Trophoblast cell (in vitro differentiated cells and primary cell): ENCODE results near the gene FEZF2.

ENCODE experiments used
- DNase-seq, 2 donors: peaks; one replicate each; pipeline ENCODE4 v3.0.0-alpha.2; 2016
- H2AFZ ChIP-seq: 2 replicates; pipeline ENCODE4 v1.6.1; 2013; ENCODE audit warnings: low read length, moderate library complexity, mild to moderate bottlenecking; ENCODE audit not compliant: insufficient read depth, poor library complexity
- H2AK5ac ChIP-seq: 2 replicates; pipeline ENCODE4 v1.6.1; 2013; ENCODE audit warnings: mild to moderate bottlenecking, low read length
- H2BK120ac ChIP-seq: 2 replicates; pipeline ENCODE4 v1.6.1; 2013; ENCODE audit warnings: low read length, mild to moderate bottlenecking, moderate library complexity; ENCODE audit not compliant: insufficient read depth, poor library complexity
- H2BK12ac ChIP-seq: 2 replicates; pipeline ENCODE4 v1.6.1; 2013; ENCODE audit warnings: mild to moderate bottlenecking, low read length, moderate library complexity
- H2BK5ac ChIP-seq: 2 replicates; pipeline ENCODE4 v1.6.1; 2013; ENCODE audit warnings: low read length, low read depth, moderate library complexity, mild to moderate bottlenecking; ENCODE audit not compliant: poor library complexity
- H3K14ac ChIP-seq: 2 replicates; pipeline ENCODE4 v1.6.1; 2013; ENCODE audit warnings: mild to moderate bottlenecking, low read length
- H3K18ac ChIP-seq: 2 replicates; pipeline ENCODE4 v1.6.1; 2013; ENCODE audit warnings: mild to moderate bottlenecking, low read length
- H3K23ac ChIP-seq: 2 replicates; pipeline ENCODE4 v1.6.1; 2013; ENCODE audit warnings: low read length
- H3K27ac ChIP-seq: 2 replicates; pipeline ENCODE4 v1.5.1; 2013; ENCODE audit warnings: low read depth, mild to moderate bottlenecking, inconsistent platforms, low read length, moderate library complexity
- H3K27me3 ChIP-seq: 2 replicates; pipeline ENCODE4 v1.6.1; 2013; ENCODE audit warnings: inconsistent platforms, mild to moderate bottlenecking, low read length, moderate library complexity; ENCODE audit not compliant: insufficient read depth
- H3K36me3 ChIP-seq, 2 experiments: 1 replicate in 1 of 2; 2 replicates in 1 of 2; pipeline ENCODE4 v1.6.1; 2013; ENCODE audit warnings: low read length in 2 of 2, mild to moderate bottlenecking in 2 of 2, moderate library complexity in 1 of 2; ENCODE audit not compliant: insufficient read depth in 2 of 2, control insufficient read depth in 1 of 2
- H3K4ac ChIP-seq: 2 replicates; pipeline ENCODE4 v1.6.1; 2013; ENCODE audit warnings: low read depth, mild to moderate bottlenecking, low read length, moderate library complexity
- H3K4me1 ChIP-seq, 2 experiments: 1 replicate in 1 of 2; 2 replicates in 1 of 2; pipeline ENCODE4 v1.6.1; 2013; ENCODE audit warnings: low read length in 2 of 2, mild to moderate bottlenecking in 2 of 2, moderate library complexity in 1 of 2; ENCODE audit not compliant: insufficient read depth in 2 of 2, control insufficient read depth in 1 of 2
- H3K4me2 ChIP-seq: 2 replicates; pipeline ENCODE4 v1.6.1; 2013; ENCODE audit warnings: inconsistent platforms, mild to moderate bottlenecking, low read length, moderate library complexity
- H3K4me3 ChIP-seq: 2 replicates; pipeline ENCODE4 v1.5.1; 2013; ENCODE audit warnings: mild to moderate bottlenecking, low read depth, low read length, inconsistent platforms
- H3K79me1 ChIP-seq: one replicate; pipeline ENCODE4 v1.6.1; 2013; ENCODE audit warnings: low read length
- H3K79me2 ChIP-seq: 2 replicates; pipeline ENCODE4 v1.6.1; 2013; ENCODE audit warnings: low read length, mild to moderate bottlenecking; ENCODE audit not compliant: control insufficient read depth, insufficient read depth, poor library complexity
- H3K9ac ChIP-seq: 2 replicates; pipeline ENCODE4 v1.6.1; 2013; ENCODE audit warnings: mild to moderate bottlenecking, low read length
- H3K9me3 ChIP-seq: 2 replicates; pipeline ENCODE4 v1.6.1; 2013; ENCODE audit warnings: low read depth, mild to moderate bottlenecking, control low read depth, inconsistent platforms, low read length; ENCODE audit not compliant: insufficient read depth
- H4K12ac ChIP-seq: 2 replicates; pipeline ENCODE4 v1.6.1; 2013; ENCODE audit warnings: low read depth, mild to moderate bottlenecking, low read length, moderate library complexity
- H4K8ac ChIP-seq: 2 replicates; pipeline ENCODE4 v1.6.1; 2013; ENCODE audit warnings: low read depth, mild to moderate bottlenecking, low read length, moderate library complexity
- H4K91ac ChIP-seq: one replicate; pipeline ENCODE4 v1.6.1; 2013; ENCODE audit warnings: low read depth, mild to moderate bottlenecking, low read length, moderate library complexity
- WGBS: extraction: QIAGEN DNeasy Blood & Tissue Kit; methylation state at CpG from one replicate; pipeline ENCODE4 v1.1.7; 2013; ENCODE audit warnings: missing lambda C conversion rate; ENCODE audit not compliant: insufficient read length, insufficient coverage; ENCODE audit errors: extremely low coverage; 5-methylcytosine and 5-hydroxymethylcytosine counted together

FEZF2 gene

GRCh38 chr3:62367763-62368195, 5.6 kb downstream of the FEZF2 start:
- Histone ChIP-seq H2BK5ac (no peak overlapping the region), H3K79me2 (no peaks in the 10 kb centered on the region), H2BK12ac (no peak overlapping the region), H3K4me2 (no peak overlapping the region), H3K23ac (no peak overlapping the region), H3K9me3 (peaks cover 1% of the 10 kb centered on the region), H3K36me3 (no peaks in the 10 kb centered on the region), H2AK5ac (no peak overlapping the region), H3K9ac (no peak overlapping the region), H3K4me1 (peaks cover 9% of the 10 kb centered on the region in 2 experiments), H4K12ac (no peak overlapping the region), H2AFZ (no peak overlapping the region), H3K27me3 (peaks cover 79% of the 10 kb centered on the region), H2BK120ac (no peak overlapping the region), H3K14ac (no peak overlapping the region), H4K91ac (no peak overlapping the region), H3K79me1 (no peaks in the 10 kb centered on the region), H3K27ac (no peak overlapping the region), H3K4ac (no peak overlapping the region), H4K8ac (no peak overlapping the region), H3K4me3 (no peak overlapping the region), H3K18ac (no peak overlapping the region)
- WGBS, result no CpG with 5 or more reads among the region's 25 CpGs
- DNase-seq, result no peak

- Histone ChIP-seq H3K27me3 (peaks cover 62% of the 10 kb centered on the region), H3K36me3 (no peaks in the 10 kb centered on the region), H3K18ac (no peak overlapping the region), H3K4ac (no peak overlapping the region), H2BK120ac (no peak overlapping the region), H2AFZ (no peak overlapping the region), H3K79me1 (no peaks in the 10 kb centered on the region), H2BK5ac (no peak overlapping the region), H4K91ac (no peak overlapping the region), H3K4me2 (no peak overlapping the region), H4K12ac (no peak overlapping the region), H3K14ac (no peak overlapping the region), H3K27ac (no peak overlapping the region), H2BK12ac (no peak overlapping the region), H2AK5ac (no peak overlapping the region), H3K4me1 (peaks cover 0 to 5% of the 10 kb centered on the region in 2 experiments), H3K23ac (no peak overlapping the region), H3K4me3 (no peak overlapping the region), H4K8ac (no peak overlapping the region), H3K9ac (no peak overlapping the region), H3K9me3 (peaks cover 3% of the 10 kb centered on the region), H3K79me2 (no peaks in the 10 kb centered on the region)
- no peak for DNase-seq
- WGBS, result no CpG with 5 or more reads among the region's 4 CpGs
Observed at GRCh38 chr3:62366126-62366484, 7.2 kb downstream of the FEZF2 start.

GRCh38 chr3:62365391-62366125, 7.8 kb downstream of the FEZF2 start:
- H3K14ac ChIP-seq, result no peak overlapping the region
- H3K79me2 ChIP-seq, result no peaks in the 10 kb centered on the region
- no peak overlapping the region for H2BK12ac ChIP-seq
- H3K36me3 ChIP-seq, result no peaks in the 10 kb centered on the region
- H3K4ac ChIP-seq, result no peak overlapping the region
- DNase-seq, result no peak
- H3K9ac ChIP-seq, result no peak overlapping the region
- H3K18ac ChIP-seq, result no peak overlapping the region
- no peak overlapping the region for H4K91ac ChIP-seq
- H3K4me3 ChIP-seq, result no peak overlapping the region
- peaks cover 57% of the 10 kb centered on the region for H3K27me3 ChIP-seq
- WGBS, result no CpG with 5 or more reads among the region's 16 CpGs
- no peak overlapping the region for H3K4me2 ChIP-seq
- H3K9me3 ChIP-seq, result peaks cover 3% of the 10 kb centered on the region
- no peak overlapping the region for H3K27ac ChIP-seq
- no peak overlapping the region for H2BK120ac ChIP-seq
- no peak overlapping the region for H2AFZ ChIP-seq
- peaks cover 0 to 5% of the 10 kb centered on the region in 2 experiments for H3K4me1 ChIP-seq
- H2AK5ac ChIP-seq, result no peak overlapping the region
- H4K12ac ChIP-seq, result no peak overlapping the region
- H3K79me1 ChIP-seq, result no peaks in the 10 kb centered on the region
- no peak overlapping the region for H2BK5ac ChIP-seq
- no peak overlapping the region for H3K23ac ChIP-seq
- H4K8ac ChIP-seq, result no peak overlapping the region

- Histone ChIP-seq H2BK5ac (no peak overlapping the region), H2AK5ac (no peak overlapping the region), H3K27me3 (peaks cover 44% of the 10 kb centered on the region), H4K8ac (no peak overlapping the region), H3K18ac (no peak overlapping the region), H3K4me1 (peaks cover 0 to 3% of the 10 kb centered on the region in 2 experiments), H3K4me2 (no peak overlapping the region), H3K36me3 (no peaks in the 10 kb centered on the region), H2BK12ac (no peak overlapping the region), H3K14ac (no peak overlapping the region), H2BK120ac (no peak overlapping the region), H3K4ac (no peak overlapping the region), H3K27ac (no peak overlapping the region), H3K79me2 (no peaks in the 10 kb centered on the region), H3K9me3 (peaks cover 3% of the 10 kb centered on the region), H3K9ac (no peak overlapping the region), H4K91ac (no peak overlapping the region), H2AFZ (no peak overlapping the region), H3K4me3 (no peak overlapping the region), H4K12ac (no peak overlapping the region), H3K23ac (no peak overlapping the region), H3K79me1 (no peaks in the 10 kb centered on the region)
- no peak for DNase-seq
Observed at GRCh38 chr3:62364191-62364590, 9.2 kb downstream of the FEZF2 start.
